Nephron progenitor cell (in vitro differentiated cells): ENCODE data around the gene EXOC4.

ENCODE experiments used
- DNase-seq: peaks from one replicate; pipeline ENCODE4 v3.0.0; 2021
- H3K27ac Mint-ChIP-seq: 2 replicates; pipeline ENCODE4 v1.8.0; 2021; ENCODE audit warnings: mild to moderate bottlenecking, moderate library complexity, mixed read lengths
- H3K27me3 Mint-ChIP-seq: 2 replicates; pipeline ENCODE4 v1.8.0; 2021; ENCODE audit warnings: mild to moderate bottlenecking, low read depth, mixed read lengths; ENCODE audit not compliant: poor library complexity
- H3K36me3 Mint-ChIP-seq: 2 replicates; pipeline ENCODE4 v1.8.0; 2021; ENCODE audit warnings: low read depth, mixed read lengths
- H3K4me1 Mint-ChIP-seq: 2 replicates; pipeline ENCODE4 v1.8.0; 2021; ENCODE audit warnings: mixed read lengths
- H3K4me3 Mint-ChIP-seq: 2 replicates; pipeline ENCODE4 v1.8.0; 2021; ENCODE audit warnings: mild to moderate bottlenecking, moderate library complexity, mixed read lengths
- H3K9me3 Mint-ChIP-seq: 2 replicates; pipeline ENCODE4 v1.8.0; 2021; ENCODE audit warnings: mild to moderate bottlenecking, moderate library complexity, mixed read lengths
- CTCF ChIP-seq: fragments of 200-600 bp; sonication (generic); IDR thresholded peaks from 2 replicates; pipeline ENCODE4 v1.5.0; 2021; ENCODE audit warnings: antibody characterized with exemption

The EXOC4 gene

GRCh38 chr7:133959505-133959904, 706.6 kb downstream of the EXOC4 start:
- no peak overlapping the region for H3K4me3 Mint-ChIP-seq
- peaks cover 6% of the 10 kb centered on the region for H3K4me1 Mint-ChIP-seq
- no peak overlapping the region for H3K27ac Mint-ChIP-seq
- DNase-seq: no peak
- no peaks in the 10 kb centered on the region for H3K27me3 Mint-ChIP-seq
- H3K9me3 Mint-ChIP-seq: peaks cover 7% of the 10 kb centered on the region
- peaks cover 14% of the 10 kb centered on the region for H3K36me3 Mint-ChIP-seq
- no peak for TF ChIP-seq CTCF

GRCh38 chr7:133961724-133962123, 708.8 kb downstream of the EXOC4 start:
- no peaks in the 10 kb centered on the region for H3K4me1 Mint-ChIP-seq
- no peak for DNase-seq
- no peaks in the 10 kb centered on the region for H3K27me3 Mint-ChIP-seq
- TF ChIP-seq CTCF: no peak
- no peak overlapping the region for H3K4me3 Mint-ChIP-seq
- peaks cover 29% of the 10 kb centered on the region for H3K9me3 Mint-ChIP-seq
- peaks cover 25% of the 10 kb centered on the region for H3K36me3 Mint-ChIP-seq
- peak overlapping the region; percentile 45 for H3K27ac Mint-ChIP-seq

GRCh38 chr7:133962646-133963045, 709.8 kb downstream of the EXOC4 start:
- Mint-ChIP-seq H3K4me3 (no peak overlapping the region), H3K36me3 (peaks cover 35% of the 10 kb centered on the region), H3K27me3 (no peaks in the 10 kb centered on the region), H3K27ac (no peak overlapping the region), H3K4me1 (no peaks in the 10 kb centered on the region), H3K9me3 (peaks cover 38% of the 10 kb centered on the region)
- DNase-seq: no peak
- TF ChIP-seq CTCF: no peak

- peaks cover 48% of the 10 kb centered on the region for H3K9me3 Mint-ChIP-seq
- no peaks in the 10 kb centered on the region for H3K27me3 Mint-ChIP-seq
- peaks cover 41% of the 10 kb centered on the region for H3K36me3 Mint-ChIP-seq
- no peak for DNase-seq
- H3K4me1 Mint-ChIP-seq: no peaks in the 10 kb centered on the region
- H3K4me3 Mint-ChIP-seq: no peak overlapping the region
- H3K27ac Mint-ChIP-seq: no peak overlapping the region
- TF ChIP-seq CTCF: no peak
Observed at GRCh38 chr7:133963629-133964028, 710.8 kb downstream of the EXOC4 start.

GRCh38 chr7:133971625-133972024, 718.7 kb downstream of the EXOC4 start:
- no peak for DNase-seq
- Mint-ChIP-seq H3K4me1 (no peaks in the 10 kb centered on the region), H3K36me3 (peaks cover 33% of the 10 kb centered on the region), H3K4me3 (no peak overlapping the region), H3K9me3 (peaks cover 38% of the 10 kb centered on the region), H3K27me3 (no peaks in the 10 kb centered on the region), H3K27ac (no peak overlapping the region)
- no peak for TF ChIP-seq CTCF

- Mint-ChIP-seq H3K4me1 (peaks cover 11% of the 10 kb centered on the region), H3K27me3 (no peaks in the 10 kb centered on the region), H3K9me3 (peaks cover 18% of the 10 kb centered on the region), H3K27ac (no peak overlapping the region), H3K36me3 (peaks cover 16% of the 10 kb centered on the region), H3K4me3 (no peak overlapping the region)
- TF ChIP-seq CTCF: no peak
- DNase-seq: no peak
Observed at GRCh38 chr7:133973710-133974109, 720.8 kb downstream of the EXOC4 start.
